HG03460 (cell line): ENCODE results near the gene WDR45B.

ENCODE experiments used
- ATAC-seq: cut with Tn5 transposase; IDR thresholded peaks from one replicate; pipeline ENCODE4 v1.9.1; 2021; ENCODE audit not compliant: unreplicated experiment

WDR45B gene

DNA sequence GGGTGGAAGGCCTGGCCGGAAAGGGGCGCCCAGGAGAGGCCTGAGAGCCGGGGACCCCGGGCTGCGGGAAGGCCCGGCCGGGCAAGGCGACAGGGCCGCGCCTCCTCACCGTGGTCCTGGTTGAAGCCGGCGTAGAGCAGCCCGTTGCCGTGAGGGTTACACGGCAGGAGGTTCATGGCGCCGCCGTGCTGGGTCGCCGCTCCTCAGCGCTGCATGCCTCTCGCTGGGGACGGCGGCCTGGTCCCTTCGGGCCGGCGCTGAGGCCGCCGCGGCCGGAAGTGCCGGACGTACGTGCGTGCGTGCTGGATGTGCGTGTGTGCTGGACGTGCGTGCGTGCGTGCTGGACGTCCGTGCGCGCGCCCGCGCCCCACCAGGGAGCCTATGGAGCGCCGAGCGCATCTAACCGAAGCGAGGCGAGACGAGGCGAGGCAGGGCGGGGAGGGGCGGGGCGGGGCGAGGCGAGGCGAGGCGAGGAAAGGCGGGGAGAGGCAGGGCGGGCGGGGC lies at the start of gene WDR45B:
Gene WDR45B (minus strand): TSS at position 280 of the 504 bp plus-strand sequence. CDS start 104 bp downstream, at position 176.
- peak; percentile 79 for ATAC-seq

DNA sequence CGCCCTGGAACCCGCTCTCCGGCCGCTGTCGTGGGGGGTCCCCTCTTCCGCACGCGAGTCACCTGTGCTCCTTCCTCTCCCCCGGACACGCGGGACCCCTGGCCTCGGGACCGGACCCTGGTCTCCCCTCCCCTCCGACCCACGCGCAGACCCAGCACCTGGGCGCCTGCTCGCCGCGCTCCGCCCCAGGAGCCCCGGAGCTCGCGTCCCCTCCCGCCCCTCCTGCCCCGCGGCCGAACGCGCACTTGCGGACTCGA lies 49.5 kb upstream of the WDR45B start:
- no peak for ATAC-seq

DNA sequence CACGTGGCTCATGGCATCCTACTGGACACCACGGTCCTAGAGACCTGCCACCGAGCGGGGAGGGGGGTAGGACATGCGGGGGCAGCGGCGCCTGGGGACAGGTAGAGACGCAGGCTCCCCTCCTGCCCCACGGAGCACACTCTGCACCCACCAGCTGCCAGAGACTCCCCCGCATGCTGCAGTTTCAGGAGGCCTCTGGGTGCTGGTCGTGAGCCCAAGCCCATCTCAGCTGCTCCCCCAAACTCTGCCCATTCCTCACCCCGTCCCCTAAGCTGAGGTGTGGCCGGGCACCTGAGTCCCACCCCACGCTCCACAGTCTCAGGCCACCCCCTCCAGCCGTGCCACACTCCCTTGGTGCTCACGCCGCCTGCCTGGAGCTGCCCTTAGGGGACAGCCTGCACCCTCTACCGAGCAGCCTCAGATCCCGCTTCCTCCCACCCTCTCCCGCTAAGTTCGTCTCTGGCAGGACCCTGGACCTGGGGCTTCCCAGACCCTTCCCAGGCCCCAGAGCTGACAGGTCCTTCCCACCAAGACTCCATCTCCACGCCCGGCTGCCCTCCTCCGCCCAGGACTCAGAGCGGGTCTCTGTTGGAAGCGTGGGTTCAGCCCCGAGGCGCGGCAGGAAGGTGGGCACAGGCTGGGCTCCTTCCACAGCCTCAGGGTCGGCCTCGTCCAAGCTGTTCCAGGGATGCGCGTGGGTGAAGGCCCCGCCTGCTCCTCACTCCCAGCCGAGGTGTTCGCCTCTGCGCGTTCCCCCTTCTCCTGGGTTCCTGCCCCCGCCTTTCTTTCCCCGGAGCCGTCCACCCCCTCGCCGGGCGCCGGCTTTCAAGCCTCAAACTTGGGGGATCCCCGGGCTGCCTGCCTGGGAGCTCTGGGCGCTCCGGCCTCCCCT lies 48.9 kb upstream of the WDR45B start:
- no peak for ATAC-seq

DNA sequence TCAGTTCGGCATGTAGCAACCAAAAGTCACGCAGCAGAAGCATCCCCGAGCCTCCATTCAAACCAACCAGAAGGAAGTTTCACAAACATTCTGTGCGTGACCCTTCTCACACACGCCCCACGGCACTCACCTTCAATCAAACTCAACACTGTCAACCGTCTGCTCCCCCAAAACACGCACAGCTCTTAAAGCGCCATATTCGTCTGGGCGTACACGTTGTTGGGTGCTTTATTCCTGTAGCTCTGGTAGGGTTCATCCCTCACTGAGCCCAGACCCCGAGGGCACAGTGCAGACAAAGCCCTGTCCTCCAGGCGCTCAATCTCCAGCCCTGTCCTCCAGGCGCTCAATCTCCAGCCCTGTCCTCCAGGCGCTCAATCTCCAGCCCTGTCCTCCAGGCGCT lies 48.0 kb upstream of the WDR45B start:
- no peak for ATAC-seq

DNA sequence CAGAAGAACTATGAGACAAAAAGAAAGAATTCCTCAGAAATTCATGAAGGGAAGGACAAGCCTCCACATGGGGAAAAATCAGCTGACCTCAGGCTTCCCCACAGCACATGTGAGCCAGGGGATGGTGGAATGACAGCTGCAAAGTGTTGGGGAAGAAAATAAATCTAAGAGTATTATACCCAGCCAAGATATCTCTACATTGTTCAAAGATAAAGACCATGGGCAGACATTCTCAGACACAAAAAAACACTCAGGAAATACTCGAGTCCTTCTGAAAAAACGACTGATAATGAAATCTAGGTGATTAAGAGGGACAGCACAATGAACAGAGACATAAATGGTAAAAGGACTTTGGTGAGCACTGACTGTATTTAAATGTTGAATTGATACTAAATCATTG lies 46.4 kb upstream of the WDR45B start:
- ATAC-seq, result no peak

DNA sequence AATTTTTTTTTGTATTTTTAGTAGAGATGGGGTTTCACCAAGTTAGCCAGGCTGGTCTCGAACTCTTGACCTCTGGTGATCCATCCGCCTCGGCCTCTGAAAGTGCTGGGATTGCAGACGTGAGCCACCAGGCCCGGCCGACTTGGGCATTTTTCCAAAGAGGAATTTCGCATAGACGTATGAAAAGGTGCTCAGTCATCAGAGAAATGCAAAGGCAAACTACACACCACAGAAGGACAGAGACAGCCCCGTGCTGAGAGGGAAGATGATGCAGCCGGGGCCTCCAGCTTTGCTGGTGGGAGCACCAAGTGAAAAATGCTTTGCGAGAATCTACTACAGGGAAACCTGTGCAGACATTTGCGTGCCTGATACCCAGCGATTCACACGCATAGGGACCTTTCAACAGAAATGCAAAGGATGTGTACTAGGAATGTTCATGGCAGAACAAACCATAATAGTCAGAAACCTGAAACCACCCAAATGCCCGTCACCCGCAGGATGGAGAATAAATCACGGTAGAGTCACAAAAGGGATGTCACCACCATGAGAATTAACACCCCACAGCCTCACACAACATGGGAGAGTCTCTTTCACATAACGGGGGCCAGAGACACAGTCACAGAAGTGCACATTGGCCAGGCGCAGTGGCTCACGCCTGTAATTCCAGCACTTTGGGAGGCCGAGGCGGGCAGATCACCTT lies 45.1 kb upstream of the WDR45B start:
- ATAC-seq, result no peak

DNA sequence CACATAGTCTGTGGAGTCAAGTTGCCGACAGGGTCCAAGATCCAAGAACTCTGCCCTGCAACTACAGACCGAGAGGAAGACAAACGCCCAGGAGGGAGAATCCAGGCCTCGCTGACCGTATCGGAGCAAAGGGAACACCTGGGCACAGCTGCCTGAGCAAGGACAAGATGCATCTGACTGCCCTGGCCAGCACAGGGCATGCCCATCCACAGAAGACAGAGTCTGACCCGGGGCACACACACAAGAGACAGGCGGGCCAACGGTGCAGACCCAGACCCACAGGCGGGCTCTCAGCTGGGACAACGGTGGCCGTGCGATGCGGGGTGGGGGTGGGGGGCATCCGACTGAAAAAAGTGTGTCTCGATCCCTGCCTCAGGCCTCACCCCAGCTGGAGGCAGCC lies 44.0 kb upstream of the WDR45B start:
- no peak for ATAC-seq

DNA sequence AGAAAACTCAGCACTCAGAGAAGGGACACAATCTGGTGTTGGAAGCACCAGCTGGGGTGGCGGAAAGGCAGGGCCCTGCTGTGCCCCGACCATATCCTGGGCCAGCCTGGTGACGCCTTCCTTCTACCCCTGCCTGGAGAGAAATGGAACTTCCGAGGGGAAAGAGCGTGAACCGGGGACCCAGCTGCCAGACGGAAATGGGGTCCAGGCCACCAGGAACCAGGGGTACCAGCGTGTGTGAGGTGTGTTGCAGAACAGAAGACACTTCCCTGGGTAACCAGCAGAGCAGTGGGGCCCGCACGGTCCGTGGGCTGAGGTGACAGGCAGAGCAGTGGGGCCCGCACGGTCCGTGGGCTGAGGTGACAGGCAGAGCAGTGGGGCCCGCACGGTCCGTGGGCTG lies 43.5 kb upstream of the WDR45B start:
- ATAC-seq, result no peak

DNA sequence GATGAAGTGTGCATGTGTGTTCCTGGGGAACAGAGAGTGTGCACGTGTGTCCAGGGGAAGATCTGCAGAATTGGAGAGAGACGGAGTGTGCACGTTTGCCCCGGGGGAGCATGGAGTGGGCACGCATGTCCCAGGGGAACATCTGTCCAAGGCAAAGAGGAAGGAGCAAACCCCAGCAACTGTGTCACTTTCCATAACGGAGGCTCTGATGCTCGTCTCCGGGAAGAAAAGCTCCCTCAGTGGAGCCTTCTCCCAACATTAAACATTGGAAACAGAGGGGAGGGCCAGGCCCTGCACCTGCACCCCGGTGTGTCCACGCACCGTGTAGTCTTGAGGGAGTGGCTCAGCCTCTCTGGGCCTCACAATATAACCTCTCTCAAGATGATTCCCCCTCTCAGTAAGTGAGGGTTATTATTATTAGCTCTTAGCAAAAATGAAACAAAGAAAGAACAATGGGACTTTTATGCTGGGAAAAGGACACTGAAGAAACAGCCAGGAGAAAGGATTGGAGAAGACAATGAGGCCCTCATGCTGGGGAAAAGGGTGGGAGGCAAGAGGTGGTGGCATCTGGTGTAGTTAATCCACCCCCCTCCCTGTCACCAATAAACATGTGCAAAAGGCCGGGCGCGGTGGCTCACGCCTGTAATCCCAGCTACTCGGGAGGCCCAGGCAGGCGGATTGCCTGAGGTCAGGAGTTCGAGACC lies 42.7 kb upstream of the WDR45B start:
- no peak for ATAC-seq

DNA sequence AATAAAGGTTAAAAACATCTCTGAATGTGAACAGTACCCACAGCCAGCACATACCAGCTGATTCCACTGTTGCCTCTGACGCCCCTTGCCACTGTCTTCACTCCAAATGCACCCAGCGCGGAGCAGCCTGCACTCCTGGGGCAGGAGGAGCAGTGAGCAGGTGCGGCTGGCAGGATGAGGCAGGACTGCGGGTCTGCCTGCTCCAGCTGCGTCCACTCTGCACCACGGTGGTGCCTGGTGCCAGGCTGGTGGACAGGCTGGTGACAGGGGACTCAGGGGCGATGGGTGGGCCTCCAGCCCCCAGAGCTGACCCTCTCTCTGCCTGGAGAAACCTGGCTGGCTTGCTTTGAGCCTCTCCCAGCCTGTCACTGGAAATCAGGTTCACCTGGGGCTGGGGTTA lies 40.8 kb upstream of the WDR45B start:
- ATAC-seq, result no peak

DNA sequence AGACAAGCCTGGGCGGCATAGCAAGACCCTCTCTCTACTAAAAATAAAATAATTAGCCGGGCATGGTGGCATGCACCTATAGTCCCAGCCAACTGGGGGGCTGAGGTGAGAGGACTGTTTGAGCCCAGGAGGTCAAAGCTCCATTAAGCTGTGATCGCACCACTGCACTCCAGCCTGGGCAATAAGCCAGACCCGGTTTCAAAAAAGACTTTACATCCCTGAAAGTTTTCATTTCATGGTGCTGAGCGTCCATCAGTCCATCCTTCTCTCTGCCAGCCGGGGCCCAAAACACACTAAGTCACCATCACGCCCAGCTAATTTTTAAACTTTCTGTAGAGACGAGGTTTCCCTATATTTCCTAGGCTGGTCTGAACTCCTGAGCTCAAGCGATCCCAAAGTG lies 39.6 kb upstream of the WDR45B start:
- ATAC-seq, result no peak

DNA sequence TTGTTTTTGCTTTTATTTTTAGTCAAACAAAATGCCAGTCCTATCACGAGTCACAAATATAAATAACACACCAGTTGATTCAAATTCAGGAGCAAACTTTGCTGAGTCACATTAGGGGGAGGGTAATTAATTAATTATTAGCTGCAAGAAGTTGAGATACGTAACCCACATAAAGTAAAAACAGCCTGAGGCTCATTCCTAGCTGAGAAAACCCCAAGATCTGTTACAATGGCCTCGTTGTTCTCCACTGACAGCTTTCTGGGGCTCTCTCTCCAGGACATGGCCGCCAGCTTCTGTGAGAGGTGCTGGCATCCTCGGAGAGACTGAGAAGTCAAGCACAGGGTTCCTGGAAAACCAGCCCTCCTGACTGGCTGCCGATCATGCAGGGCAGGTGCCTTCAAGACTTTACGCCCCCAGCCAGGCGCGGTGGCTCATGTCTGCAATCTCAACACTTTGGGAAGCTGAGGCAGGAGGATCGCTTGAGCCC lies 39.2 kb upstream of the WDR45B start:
- ATAC-seq, result no peak

DNA sequence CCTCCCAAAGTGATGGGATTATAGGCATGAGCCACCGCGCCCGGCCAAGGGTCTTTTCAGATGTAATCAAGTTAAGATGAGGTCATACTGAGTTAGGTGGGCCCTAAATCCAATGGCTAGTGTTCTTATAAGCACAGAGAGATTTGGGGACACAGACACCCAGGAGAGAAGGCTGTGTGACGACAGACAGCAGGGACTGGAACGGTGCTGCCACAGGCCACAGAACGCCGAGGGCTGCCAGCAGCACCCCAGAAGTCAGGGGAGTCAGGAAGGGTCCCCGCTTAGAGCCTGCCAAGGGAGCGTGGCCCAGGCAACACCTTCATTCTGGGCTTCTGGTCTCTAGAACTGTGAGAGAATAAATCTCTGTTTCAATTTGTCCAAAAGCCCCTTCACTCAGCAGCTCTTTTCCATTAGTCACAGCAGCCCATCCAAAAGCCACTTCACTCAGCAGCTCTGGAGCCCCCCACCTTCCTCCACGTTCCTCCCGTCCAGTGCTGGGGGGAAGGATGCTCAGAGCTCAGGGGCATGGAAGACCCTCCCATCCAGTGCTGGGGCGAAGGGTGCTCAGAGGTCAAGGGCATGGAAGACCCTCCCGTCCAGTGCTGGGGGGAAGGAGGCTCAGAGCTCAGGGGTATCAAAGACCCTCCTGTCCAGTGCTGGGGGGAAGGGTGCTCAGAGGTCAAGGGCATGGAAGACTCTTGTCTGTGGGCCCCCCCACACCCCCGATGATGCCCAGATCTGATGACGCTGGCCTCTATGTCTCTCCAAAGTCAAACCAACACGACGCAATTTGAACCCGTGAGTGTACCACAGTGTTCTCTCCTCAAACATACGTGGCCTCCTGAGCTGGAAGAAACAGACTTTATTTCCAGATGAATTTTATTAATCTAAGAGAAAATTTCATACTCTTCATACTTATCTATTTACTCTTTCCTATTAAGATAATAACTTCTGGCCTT lies 38.4 kb upstream of the WDR45B start:
- no peak for ATAC-seq

DNA sequence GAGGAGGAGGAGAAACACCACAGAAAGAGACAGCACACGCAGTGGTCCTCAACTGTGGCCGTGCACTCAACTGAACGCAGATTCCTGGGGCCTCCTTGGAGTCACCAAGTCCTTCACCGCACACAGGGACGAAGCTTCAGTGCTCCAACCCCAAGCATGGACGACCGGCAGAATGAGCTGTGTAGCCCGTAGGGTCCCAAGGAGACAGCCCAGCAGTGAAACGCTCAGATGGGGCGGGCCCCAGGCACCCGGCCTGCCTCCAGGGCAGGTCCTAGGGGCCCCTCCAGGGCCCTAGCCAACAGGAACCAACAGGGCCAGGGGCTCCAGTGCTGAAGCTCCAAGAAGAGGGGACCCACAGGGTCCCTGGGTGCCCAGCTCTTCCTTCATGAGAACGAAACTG lies 37.0 kb upstream of the WDR45B start:
- ATAC-seq, result no peak

DNA sequence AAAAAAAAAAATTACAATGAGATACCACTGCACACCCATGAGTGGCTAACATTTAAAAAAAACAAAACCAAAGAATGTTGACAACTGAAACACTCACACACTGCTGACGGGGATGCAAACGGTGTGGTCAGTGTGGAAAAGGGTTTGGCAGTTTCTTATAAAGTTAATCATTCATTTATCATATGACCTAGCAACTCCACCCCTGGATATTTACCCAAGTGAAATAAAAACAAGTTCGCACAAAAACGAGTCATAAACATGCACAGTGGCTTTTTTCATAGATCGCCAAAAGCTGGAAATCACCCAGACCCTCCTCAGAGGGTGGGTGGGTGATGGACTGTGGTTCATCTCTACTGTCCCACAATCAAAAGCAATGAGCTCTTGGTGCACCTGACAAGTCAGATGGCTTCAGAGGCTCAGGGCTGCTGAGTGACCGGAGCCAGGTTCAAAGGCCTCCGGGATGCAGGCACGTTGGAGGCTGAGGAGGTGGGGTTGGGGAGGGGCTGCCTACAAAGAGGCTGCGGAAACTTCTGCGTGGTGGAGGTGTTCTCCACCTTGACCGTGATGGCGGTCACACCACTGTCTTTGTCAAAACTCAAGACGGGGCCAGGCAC lies 36.1 kb upstream of the WDR45B start:
- no peak for ATAC-seq

DNA sequence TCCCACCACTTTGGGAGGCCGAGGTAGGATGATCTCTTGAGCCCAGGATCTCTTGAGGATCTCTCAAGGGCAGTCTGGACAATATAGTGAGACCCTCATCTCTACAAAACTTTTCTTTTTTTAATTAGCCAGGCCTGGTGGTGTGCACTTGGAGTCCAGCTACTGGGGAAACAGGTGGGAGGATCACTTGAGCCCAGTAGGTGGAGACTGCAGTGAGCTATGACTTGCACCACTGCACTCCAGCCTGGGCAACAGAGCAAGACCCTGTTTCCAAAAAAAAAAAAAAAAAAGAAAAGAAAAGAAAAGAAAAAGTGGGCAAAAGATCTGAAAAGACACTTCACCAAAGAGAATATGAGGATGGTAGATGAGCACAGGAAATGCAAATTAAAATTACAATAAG lies 35.3 kb upstream of the WDR45B start:
- no peak for ATAC-seq

DNA sequence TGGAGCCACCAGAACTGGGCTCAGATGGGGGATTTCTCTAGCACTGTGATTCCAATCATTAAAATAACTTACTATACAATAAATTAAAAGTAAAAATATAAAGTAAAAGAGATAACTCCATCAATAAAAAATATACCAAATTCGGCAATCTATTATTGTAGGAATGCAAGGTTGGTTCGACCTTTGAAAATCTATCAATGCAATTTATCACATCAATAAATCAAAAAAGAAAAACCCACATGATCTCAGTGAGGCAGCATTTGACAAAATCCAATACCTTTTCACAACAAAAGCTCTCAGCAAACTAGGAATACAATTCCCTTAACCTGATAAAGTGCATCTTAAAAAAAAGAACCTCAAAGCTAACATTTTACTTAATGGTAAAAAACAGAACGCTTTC lies 33.3 kb upstream of the WDR45B start:
- ATAC-seq, result no peak

DNA sequence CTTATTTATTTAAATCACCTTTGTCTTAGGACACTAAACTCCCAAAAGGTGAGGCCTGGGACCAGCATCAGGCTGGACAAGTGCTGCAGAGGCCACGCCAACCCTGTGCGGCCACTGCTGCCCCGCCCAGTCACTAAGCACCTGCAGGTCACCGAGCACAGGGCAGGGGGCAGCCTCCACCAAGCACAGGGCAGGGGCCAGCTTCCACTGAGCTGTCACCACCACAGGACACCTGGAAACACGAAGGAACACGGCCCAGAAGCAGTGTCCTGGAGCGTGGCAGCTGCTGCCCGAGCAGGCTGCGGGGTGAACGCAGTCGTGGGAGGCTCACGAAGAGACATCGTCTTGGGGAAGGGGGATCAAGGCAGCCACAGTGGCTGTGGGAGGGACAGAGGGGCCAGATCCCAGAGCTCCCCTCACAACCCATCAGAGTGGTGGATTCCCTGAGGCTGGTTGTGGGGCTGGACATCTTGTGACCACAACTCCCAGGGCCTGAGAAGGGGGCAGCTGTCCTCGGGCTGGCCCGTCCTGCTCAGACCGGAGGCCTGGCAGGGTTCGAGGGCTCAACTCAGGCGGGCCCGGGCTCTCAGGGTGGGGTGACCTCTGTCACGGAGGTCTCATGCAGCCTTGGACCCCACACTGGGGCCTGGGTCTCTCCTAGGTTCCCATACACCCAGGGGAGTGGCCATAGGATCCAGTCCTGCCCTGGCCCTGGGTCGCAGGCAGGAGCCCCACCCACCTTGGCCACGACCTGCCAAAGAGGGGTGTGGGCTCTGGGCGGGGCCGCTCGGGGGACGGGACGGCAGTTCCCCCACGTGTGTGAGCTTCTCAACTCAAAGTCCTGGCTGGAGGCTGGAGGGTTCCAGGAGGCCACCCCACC lies 31.6 kb upstream of the WDR45B start:
- no peak for ATAC-seq

DNA sequence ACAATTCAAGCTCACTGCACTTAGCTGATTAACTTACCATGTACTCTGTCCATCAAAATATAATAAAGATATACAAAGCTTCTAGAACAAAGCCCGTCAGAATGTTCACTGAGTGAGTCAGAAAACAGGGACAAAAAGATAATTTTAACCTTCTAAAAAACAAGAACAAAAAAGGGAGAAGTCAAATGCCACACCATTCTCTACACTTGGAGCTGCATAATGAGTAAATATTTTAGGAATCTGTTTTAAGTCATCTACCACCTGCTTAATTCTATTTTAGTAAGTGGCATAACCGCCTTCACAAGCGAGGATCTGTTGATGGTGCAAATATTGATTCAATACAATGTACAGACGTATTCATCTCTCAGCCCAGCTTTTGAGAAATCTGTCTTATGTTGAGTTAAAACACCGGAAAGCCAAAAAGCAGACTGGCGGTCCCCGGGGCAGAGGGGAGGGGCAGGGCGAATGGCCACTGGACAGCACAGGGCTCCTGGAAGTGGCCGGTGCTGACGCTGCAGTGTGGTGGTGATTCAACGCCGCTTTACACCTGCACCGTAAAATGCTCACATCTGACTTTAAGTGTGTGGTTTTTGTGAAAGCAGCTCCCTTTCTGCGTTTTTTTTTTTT lies 30.1 kb upstream of the WDR45B start:
- ATAC-seq, result no peak
